Duodenal mucosa (tissue), 2 donors: ENCODE measurements around the gene NECAB2.

Experiments used
- H3K27ac ChIP-seq: one replicate; pipeline ENCODE4 v1.7.0; 2013; ENCODE audit warnings: low read depth, low read length
- H3K27me3 ChIP-seq, 2 donors: one replicate each; pipeline ENCODE4 v1.7.0; 2013; ENCODE audit warnings: low read length in 2 of 2, control low read depth in 1 of 2; ENCODE audit not compliant: insufficient read depth in 2 of 2, control insufficient read depth in 1 of 2
- H3K36me3 ChIP-seq, 2 donors: one replicate each; pipeline ENCODE4 v1.7.0; 2013; ENCODE audit warnings: low read length in 2 of 2, control low read depth in 1 of 2; ENCODE audit not compliant: insufficient read depth in 2 of 2, control insufficient read depth in 1 of 2
- H3K4me1 ChIP-seq, 2 donors: one replicate each; pipeline ENCODE4 v1.7.0; 2013; ENCODE audit warnings: low read length in 2 of 2, control low read depth in 1 of 2; ENCODE audit not compliant: insufficient read depth in 2 of 2, control insufficient read depth in 1 of 2
- H3K4me3 ChIP-seq, 2 donors: one replicate each; pipeline ENCODE4 v1.7.0; 2013; ENCODE audit warnings: low read length in 2 of 2, low read depth in 1 of 2
- H3K9ac ChIP-seq, 2 donors: one replicate each; pipeline ENCODE4 v1.7.0; 2013; ENCODE audit warnings: low read length in 2 of 2, low read depth in 1 of 2
- H3K9me3 ChIP-seq, 2 donors: one replicate each; pipeline ENCODE4 v1.7.0; 2013; ENCODE audit warnings: low read length in 2 of 2, control low read depth in 1 of 2; ENCODE audit not compliant: control insufficient read depth in 1 of 2

NECAB2 gene

DNA sequence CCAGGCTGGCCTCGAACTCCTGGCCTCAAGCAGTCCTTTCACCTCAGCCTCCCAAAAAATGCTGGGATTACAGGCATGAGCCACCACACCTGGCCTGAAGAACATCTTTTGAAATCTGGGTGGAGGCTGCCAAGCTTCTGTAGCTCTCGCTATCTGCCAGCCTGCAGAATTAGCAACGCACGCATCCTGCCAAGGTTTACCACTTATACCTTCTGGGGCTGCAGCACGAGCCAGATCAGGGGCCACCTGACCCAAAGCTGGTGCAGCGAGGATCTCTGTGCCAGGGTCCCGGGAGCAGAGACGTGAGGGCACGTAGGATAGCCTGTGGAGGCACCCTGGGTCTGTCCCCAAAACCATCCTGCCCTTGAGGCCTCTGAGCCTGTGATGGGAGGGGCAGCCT lies 52.3 kb downstream of the NECAB2 start:
- H3K9me3 ChIP-seq, result peaks cover 9% of the 10 kb centered on the region in 2 donors
- H3K27ac ChIP-seq, result no peak overlapping the region
- no peaks in the 10 kb centered on the region for H3K27me3 ChIP-seq
- no peaks in the 10 kb centered on the region for H3K36me3 ChIP-seq
- peaks cover 3 to 5% of the 10 kb centered on the region in 2 donors for H3K4me1 ChIP-seq
- no peak overlapping the region for H3K4me3 ChIP-seq
- H3K9ac ChIP-seq, result no peak overlapping the region

DNA sequence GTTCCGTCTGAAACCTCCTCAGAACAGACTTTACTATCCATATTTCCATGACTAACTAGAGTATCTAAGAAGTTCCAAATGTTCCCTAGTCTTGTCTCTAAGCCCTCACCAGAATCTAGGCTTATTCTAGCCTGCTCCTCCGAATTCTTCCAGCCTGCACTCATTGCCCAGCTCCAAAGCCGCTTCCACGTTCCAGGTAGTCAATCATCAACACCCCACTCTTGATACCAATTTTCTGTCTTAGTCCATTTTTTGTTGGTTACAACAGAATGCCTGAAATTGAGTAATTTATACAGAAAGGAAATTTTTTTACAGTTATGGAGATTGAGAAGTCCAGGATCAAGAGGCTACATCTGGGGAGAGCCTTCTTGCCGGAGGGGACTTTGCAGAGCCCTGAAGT lies 53.4 kb downstream of the NECAB2 start:
- Histone ChIP-seq H3K27me3 (no peaks in the 10 kb centered on the region), H3K9ac (no peak overlapping the region), H3K4me3 (no peak overlapping the region), H3K36me3 (no peaks in the 10 kb centered on the region), H3K4me1 (peaks cover 3 to 5% of the 10 kb centered on the region in 2 donors), H3K9me3 (peaks cover 9% of the 10 kb centered on the region in 2 donors), H3K27ac (no peak overlapping the region)

DNA sequence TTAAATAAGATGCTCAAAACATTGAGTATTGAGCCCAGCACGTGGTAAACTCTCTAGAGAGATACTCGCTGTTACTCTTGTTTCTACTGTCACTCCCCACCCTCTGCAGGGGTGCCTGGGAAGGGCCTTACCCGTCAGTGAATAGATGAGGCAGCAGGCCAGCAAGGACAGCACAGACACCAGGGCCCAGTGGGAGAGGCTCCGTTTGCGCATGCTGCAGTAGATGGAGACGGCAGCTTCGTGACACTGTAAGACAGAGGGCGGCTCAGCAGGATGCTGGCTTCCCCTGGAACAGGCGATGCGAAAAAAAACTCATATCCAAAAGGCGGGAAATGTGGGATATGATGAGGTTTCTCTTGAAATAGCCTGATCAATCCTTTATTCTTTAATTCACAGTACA lies 54.6 kb downstream of the NECAB2 start:
- no peaks in the 10 kb centered on the region for H3K36me3 ChIP-seq
- H3K4me1 ChIP-seq, result peaks cover 3 to 5% of the 10 kb centered on the region in 2 donors
- peaks cover 9% of the 10 kb centered on the region in 2 donors for H3K9me3 ChIP-seq
- H3K9ac ChIP-seq, result no peak overlapping the region
- H3K27ac ChIP-seq, result no peak overlapping the region
- H3K27me3 ChIP-seq, result no peaks in the 10 kb centered on the region
- no peak overlapping the region for H3K4me3 ChIP-seq

DNA sequence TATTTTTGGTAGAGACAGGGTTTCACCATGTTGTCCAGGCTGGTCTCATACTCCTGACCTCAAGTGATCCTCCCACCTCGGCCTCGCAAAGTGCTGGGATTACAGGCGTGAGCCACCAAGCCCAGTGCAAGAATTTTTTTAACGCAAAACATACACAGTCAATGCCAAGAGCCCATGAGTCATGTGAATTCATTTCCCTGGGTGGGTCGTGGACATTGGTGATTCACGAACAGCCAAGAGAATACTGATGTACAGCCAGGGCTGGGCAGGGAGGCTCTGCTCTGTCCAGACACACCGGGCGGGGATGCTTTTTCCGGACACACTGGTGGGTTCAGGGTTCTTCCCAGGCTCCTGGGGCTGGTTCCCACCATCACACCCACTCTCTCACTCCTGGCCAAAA lies 56.8 kb downstream of the NECAB2 start:
- no peak overlapping the region for H3K4me3 ChIP-seq
- no peaks in the 10 kb centered on the region for H3K27me3 ChIP-seq
- no peak overlapping the region for H3K9ac ChIP-seq
- H3K4me1 ChIP-seq, result peaks cover 3 to 5% of the 10 kb centered on the region in 2 donors
- H3K27ac ChIP-seq, result no peak overlapping the region
- peaks cover 5 to 9% of the 10 kb centered on the region in 2 donors for H3K9me3 ChIP-seq
- no peaks in the 10 kb centered on the region for H3K36me3 ChIP-seq

DNA sequence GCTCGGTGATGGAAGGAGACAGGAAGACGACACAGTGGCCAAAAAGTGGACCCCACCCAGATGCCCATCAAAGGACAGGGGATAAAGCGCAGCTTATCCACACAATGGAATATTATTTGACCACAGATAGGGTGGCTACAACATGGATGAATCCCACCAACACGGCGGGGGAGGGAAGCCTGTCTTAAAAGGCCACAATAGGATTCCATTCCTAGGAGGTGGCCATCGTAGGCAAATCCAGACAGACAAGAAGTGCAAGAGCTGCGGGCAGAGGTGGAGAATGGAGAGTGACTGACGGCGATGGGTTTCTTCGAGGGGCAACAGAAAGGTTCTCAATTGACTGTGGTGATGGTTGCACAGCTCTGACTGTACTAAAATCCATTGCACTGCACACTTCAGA lies 58.6 kb downstream of the NECAB2 start:
- Histone ChIP-seq H3K36me3 (no peaks in the 10 kb centered on the region), H3K4me3 (no peak overlapping the region), H3K9ac (no peak overlapping the region), H3K27me3 (no peaks in the 10 kb centered on the region), H3K4me1 (peaks cover 3 to 5% of the 10 kb centered on the region in 2 donors), H3K9me3 (peaks cover 1 to 3% of the 10 kb centered on the region in 2 donors), H3K27ac (no peak overlapping the region)

DNA sequence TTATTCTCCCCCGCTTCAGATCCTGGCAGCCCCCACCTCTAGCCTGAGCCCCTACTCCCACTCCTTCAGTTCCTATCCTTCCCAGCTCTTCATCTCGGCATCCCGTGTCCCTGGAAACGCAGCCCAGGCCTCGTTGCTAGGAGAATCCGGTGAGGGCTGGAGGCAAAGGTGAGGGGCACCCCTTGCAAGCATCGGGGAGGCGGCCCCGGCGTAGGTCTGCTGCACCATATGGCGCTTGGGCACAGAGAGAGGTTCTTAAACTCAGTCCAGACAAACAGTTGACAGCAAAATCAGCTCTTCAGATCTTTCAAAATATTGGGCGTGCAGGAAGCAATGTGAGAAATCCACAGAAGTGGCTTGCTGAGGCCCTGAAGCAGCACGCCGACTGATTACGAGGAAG lies 59.6 kb downstream of the NECAB2 start:
- Histone ChIP-seq H3K27me3 (no peaks in the 10 kb centered on the region), H3K4me3 (no peak overlapping the region), H3K36me3 (no peaks in the 10 kb centered on the region), H3K4me1 (peaks cover 3 to 5% of the 10 kb centered on the region in 2 donors), H3K27ac (no peak overlapping the region), H3K9me3 (no peaks in the 10 kb centered on the region), H3K9ac (no peak overlapping the region)

DNA sequence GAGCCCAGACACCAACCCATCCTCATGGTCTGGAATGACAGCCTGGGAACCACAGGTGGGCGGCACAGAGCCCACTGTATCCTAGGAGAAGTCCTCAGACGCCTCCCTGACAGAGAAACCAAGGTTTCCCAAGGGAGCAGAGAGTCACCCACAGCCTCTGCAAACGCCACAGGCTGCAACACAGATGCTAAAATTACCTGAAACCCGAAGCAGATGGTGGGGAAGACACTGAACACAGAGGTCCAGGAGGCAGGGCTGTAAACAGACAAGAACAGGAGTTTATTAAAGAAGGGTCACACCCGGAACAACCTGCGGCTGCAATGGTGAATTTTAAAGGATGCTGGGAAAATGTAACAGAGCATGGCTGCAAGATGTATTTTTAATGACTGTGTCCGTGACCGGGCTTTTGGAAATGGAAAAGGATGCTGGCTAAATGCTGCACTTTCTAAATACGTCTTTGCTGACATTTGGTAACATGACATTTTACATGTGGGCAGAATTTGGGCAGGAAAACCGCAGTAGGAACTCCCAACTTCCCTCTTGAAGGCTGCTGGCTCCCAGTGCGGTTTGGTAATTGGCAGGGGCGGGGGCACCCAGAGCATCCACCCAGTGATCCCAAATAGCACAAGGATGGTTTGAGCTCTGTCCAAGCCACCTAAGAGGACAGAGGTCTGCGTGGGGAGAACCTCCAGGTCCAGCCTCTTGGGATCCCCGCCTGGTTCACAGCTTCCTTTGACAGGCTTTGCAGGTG lies 61.4 kb downstream of the NECAB2 start:
- H3K36me3 ChIP-seq, result no peaks in the 10 kb centered on the region
- no peaks in the 10 kb centered on the region for H3K27me3 ChIP-seq
- no peak overlapping the region for H3K9ac ChIP-seq
- H3K9me3 ChIP-seq, result no peaks in the 10 kb centered on the region
- no peak overlapping the region for H3K27ac ChIP-seq
- H3K4me3 ChIP-seq, result no peak overlapping the region
- no peaks in the 10 kb centered on the region for H3K4me1 ChIP-seq

DNA sequence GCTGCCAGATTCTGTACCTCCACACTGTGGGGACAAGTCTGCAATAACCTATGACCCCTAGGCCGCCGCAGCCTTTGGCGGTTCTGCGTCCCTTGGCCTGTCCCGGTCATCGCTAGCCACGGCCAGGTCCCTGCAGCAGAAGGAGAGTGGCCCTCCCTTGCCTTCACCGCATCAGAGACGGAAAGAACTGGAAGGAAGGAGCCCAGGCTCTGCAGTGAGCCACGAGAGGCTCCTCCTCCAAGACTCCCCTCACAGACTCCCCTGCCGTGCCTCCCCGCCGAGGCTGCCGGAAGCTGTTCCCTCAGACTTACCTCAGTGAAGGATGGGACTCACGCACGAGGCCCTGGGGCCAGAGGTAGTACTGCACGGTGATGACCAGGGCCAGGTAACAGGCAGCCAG lies 63.5 kb downstream of the NECAB2 start:
- Histone ChIP-seq H3K36me3 (no peaks in the 10 kb centered on the region), H3K4me1 (no peaks in the 10 kb centered on the region), H3K9me3 (peaks cover 0 to 5% of the 10 kb centered on the region in 2 donors), H3K4me3 (no peak overlapping the region), H3K27ac (no peak overlapping the region), H3K27me3 (no peaks in the 10 kb centered on the region), H3K9ac (no peak overlapping the region)

DNA sequence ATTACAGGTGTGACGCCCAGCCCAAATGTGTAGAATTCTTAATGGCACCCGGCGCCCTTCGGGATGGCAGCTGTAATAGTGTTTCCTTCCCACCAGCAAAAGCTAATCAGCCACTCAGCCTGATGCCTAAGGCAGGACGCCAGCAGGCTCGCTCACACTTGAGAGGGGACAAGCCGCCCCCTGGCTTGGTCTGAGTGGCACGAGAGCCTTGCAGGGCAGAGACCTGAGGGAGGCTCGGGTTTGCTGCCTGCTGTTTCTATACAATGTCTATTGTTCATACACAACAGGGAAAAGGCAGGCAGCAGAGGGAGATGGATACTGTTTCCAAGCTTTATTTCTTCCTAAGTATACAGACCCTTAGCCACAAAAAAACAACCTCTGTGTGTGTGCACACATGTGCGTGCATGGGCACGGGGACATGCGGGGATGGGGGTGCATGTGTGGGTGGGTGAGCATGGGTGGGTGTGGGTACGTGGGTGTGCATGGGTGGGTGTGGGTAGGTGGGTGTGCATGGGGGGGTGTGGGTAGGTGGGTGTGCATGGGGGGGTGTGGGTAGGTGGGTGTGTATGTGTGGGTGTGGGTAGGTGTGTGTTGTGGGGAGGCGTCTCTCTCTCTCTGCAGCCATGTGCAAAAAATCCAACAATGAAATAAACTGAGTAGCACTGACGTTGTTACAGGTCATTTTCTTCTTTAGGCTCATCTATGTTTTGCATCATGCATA lies 64.6 kb downstream of the NECAB2 start:
- no peaks in the 10 kb centered on the region for H3K4me1 ChIP-seq
- H3K9me3 ChIP-seq, result peaks cover 0 to 5% of the 10 kb centered on the region in 2 donors
- no peaks in the 10 kb centered on the region for H3K36me3 ChIP-seq
- H3K27ac ChIP-seq, result no peak overlapping the region
- H3K4me3 ChIP-seq, result no peak overlapping the region
- no peaks in the 10 kb centered on the region for H3K27me3 ChIP-seq
- H3K9ac ChIP-seq, result no peak overlapping the region
